ENCODE data around the gene CD302.
"Not testable (repeated sequence)": the region's sequence is repeated elsewhere in the genome, so short reads cannot be mapped to it uniquely, and the experiment has no call there.

Gene CD302

DNA sequence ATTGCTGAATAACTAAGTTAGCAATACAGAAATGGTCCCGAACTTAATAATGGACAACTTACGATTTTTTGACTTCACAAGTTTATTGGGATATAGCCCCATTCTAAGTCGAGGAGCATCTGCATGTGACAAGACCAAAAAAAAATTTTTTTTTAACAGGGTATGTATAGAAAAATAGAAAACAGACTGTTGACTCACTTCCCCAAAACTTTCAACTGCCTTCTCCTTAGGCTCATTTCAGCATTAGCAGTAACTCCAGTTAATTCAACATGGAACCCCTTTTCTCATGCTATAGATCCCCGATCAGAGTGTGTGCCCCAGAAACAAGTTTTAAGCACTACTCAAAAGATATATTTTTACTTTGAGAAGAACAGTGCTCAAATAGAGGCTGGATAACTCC, 5.4 kb downstream of the CD302 start:
- DNase-seq: no peak

GRCh38 chr2:159792036-159792435, 6.0 kb downstream of the CD302 start:
- no peak for DNase-seq

GRCh38 chr2:159790323-159790722, 7.7 kb downstream of the CD302 start:
- peak; percentile 37 for DNase-seq

- no peak for DNase-seq
Measured at GRCh38 chr2:159788253-159788652, 9.8 kb downstream of the CD302 start.

- not testable (repeated sequence) for DNase-seq
Measured at GRCh38 chr2:159787647-159788046, 10.4 kb downstream of the CD302 start.

- no peak for DNase-seq
Measured at GRCh38 chr2:159786938-159787337, 11.1 kb downstream of the CD302 start.

DNA sequence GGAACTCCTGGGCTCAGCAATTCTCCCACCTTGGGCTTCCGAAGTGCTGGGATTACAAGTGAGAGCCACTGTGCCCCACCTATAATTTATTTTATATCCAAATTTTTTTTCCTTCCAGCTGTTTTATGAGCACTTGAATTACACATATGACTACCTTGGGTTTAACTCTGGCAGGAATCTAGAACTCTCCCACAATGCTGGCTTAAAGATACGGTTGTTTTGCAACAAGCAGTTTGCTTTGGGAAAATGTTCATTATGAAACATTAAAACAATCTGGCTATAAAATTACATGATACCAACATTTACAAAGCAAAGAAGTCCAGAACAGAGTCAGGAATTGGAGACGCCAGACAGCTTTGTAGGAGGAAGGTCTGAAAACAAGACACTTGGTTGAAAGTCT, 12.8 kb downstream of the CD302 start:
- DNase-seq: no peak

- not testable (repeated sequence) for DNase-seq
Measured at GRCh38 chr2:159784744-159785143, 13.3 kb downstream of the CD302 start.

- DNase-seq: no peak
Measured at GRCh38 chr2:159783556-159783955, 14.5 kb downstream of the CD302 start.

DNA sequence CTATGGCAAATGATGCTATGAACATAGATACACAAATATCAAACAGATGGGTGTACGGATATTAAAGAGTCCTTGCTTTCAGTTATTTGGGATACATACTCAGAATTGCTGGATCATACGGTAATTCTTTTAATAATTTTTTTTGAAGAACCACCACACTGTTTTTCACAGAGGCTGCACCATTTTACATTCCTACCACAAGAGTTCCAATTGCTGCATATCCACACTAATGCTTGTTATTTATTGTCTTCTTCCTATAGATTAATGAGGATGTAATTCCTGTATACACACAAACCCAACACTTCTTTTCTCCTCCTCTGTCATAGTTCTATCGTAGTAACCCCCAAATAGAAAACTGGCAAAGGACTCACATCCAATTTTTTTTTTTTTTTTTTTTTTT, 21.7 kb downstream of the CD302 start:
- DNase-seq: no peak

- DNase-seq: no peak
Measured at GRCh38 chr2:159775021-159775420, 23.0 kb downstream of the CD302 start.

- DNase-seq: no peak
Measured at GRCh38 chr2:159774370-159774990, 23.5 kb downstream of the CD302 start.

DNA sequence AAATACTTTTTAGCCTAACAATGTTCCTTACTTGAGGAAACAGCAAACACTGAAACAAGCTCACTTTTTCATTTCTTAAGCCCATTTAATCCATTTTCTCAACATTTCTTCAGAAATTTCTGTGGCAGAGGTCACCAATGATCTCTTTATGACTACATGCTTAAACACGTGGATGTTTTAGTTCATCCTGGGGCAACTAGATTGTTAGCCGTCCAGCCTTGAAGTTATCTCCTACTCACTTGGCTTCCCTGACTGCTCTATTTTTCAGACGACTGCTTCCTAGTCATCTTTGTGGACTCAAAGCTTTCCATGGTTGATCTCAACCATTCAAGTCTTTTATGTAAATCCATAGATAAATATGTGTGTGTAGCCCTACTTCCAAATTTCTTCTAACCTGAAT, 24.1 kb downstream of the CD302 start:
- no peak for DNase-seq

GRCh38 chr2:159773426-159773825, 24.6 kb downstream of the CD302 start:
- DNase-seq: no peak

GRCh38 chr2:159769147-159769546, 28.9 kb downstream of the CD302 start:
- no peak for DNase-seq

GRCh38 chr2:159762075-159762474, 35.9 kb downstream of the CD302 start:
- DNase-seq: no peak

DNA sequence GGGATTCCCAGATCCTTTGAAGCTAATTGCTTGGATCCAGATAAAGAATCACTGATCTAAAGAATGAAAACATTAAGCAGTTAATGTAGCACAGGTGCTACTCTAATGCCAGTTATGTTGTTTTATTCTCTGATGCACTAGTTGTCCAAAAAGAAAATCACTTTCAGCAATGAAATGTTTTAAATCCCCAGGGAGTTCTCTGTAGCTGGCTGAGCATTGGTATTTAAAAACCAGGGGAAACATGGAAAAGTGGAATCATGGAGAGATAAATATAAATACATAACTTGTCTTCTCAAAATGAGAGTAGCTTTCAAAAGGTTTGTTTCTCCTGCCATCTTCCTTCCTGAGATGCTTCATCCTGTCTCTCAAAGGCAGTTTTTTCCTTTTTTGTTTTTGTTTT, 37.7 kb downstream of the CD302 start:
- no peak for DNase-seq

GRCh38 chr2:159759577-159759976, 38.4 kb downstream of the CD302 start:
- DNase-seq: no peak

DNA sequence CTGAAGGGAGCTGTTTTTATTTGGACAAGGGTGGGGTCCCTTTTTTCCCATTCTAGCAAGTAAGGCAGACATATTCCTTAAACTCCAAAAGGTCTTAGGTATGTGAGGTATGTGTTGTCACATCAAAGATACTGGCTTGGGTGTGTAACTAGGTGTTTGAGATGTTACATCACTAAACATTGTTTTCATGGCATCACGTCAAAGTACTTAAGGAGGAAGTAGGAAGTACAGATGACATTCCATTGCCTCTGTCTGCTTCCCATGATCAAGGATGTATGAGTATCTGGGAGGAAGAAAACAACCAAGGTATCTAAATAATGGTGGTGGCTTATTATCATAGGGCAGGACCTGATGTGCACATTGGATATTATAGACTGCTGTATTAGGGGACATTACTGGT, 39.3 kb downstream of the CD302 start:
- DNase-seq: no peak

DNA sequence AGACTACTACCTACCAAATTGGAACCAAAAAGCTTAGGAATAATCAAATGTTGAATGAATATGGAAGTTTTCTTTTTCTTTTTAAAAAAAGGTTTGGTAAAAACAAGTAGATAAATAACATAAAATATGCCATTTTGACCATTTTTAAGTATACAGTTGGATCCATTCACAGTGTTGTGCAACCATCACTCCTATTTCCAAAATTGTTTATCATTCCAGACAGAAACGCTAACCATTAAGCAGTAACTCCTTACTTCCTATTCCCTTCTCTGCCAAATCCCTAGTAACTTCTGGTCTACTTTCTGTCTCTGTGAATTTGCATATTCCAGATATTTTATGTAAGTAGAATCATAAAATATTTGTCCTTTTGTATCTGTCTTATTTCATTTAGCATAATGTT, 39.8 kb downstream of the CD302 start:
- no peak for DNase-seq

- DNase-seq: peak; percentile 37
Measured at GRCh38 chr2:159755788-159756187, 42.2 kb downstream of the CD302 start.

DNA sequence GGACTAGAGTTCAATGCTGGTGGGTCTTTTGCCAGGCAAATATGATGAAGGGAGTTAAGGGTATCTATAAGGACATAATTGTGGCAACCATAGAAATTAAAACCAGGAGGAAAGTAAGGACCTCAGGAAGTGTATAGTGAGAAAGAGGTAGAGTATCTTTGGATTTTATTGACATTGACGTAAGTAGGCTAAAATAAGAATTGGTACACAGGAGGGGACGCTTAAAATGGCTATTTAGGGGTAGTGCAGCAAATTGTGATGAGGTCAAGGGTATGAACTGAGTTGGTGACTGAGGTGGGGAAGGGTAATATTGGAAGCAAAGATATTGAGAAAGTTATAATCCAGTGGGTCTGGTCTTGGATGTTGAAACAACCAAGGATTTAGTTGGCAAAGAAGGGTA, 43.0 kb downstream of the CD302 start:
- no peak for DNase-seq

DNA sequence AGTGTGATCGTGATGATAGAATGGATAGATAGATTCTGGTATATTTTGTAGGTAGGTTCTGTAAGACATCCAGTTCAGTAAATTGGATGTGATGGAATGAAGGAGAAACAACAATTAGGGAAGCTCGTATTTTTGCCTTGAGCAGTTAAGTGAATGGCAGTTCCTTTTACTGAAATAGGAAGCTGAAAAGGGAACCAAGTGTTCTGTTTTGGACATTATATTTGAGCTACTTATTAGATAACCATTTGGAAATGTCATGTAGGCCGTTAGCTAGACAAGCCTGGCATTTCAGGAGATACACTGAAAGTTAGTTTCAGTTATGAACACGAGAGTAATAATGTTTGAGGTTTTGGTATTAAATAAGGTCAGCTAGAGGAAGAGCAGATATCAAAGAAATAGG, 44.2 kb downstream of the CD302 start:
- no peak for DNase-seq

GRCh38 chr2:159750873-159751272, 47.1 kb downstream of the CD302 start:
- no peak for DNase-seq

- no peak for DNase-seq
Measured at GRCh38 chr2:159748089-159748488, 49.9 kb downstream of the CD302 start.

GRCh38 chr2:159745237-159745636, 52.8 kb downstream of the CD302 start:
- DNase-seq: not testable (repeated sequence)
